ENCODE measurements around the gene SZT2. TPM values are rescaled to one million over a fixed set of nuclear protein-coding genes. Genes with fewer than 3 reads are reported as not detected.

Gene SZT2
- total RNA-seq, 4 donors from 2014 or later, result 26.4 to 61.9 (median 36.7) TPM

- ATAC-seq (ENCODE audit: low FRiP score) (no peak), DNase-seq (ENCODE audit: low spot score) (no peak)
- TF ChIP-seq CTCF (IDR thresholded peaks at IDR 0.05), result no peak
Measured at GRCh38 chr1:43360616-43361015, 29.1 kb upstream of the SZT2 start.

GRCh38 chr1:43363283-43363934, 26.3 kb upstream of the SZT2 start:
- ATAC-seq (ENCODE audit: low FRiP score) (no peak), DNase-seq (ENCODE audit: low spot score) (no peak)
- no peak for TF ChIP-seq CTCF (IDR thresholded peaks at IDR 0.05)

GRCh38 chr1:43363935-43364525, 25.7 kb upstream of the SZT2 start:
- no peak for DNase-seq (ENCODE audit: low spot score)
- no peak for ATAC-seq (ENCODE audit: low FRiP score)
- TF ChIP-seq CTCF (IDR thresholded peaks at IDR 0.05), result no peak

- DNase-seq (ENCODE audit: low spot score), result no peak
- no peak for TF ChIP-seq CTCF (IDR thresholded peaks at IDR 0.05)
- no peak for ATAC-seq (ENCODE audit: low FRiP score)
Measured at GRCh38 chr1:43365678-43366077, 24.0 kb upstream of the SZT2 start.

- DNase-seq (ENCODE audit: low spot score), result no peak
- ATAC-seq (ENCODE audit: low FRiP score), result no peak
- TF ChIP-seq CTCF (IDR thresholded peaks at IDR 0.05), result no peak
Measured at GRCh38 chr1:43366179-43366578, 23.5 kb upstream of the SZT2 start.

GRCh38 chr1:43366601-43367025, 23.1 kb upstream of the SZT2 start:
- TF ChIP-seq CTCF (IDR thresholded peaks at IDR 0.05), result no peak
- ATAC-seq (ENCODE audit: low FRiP score), result no peak
- no peak for DNase-seq (ENCODE audit: low spot score)
